IPS DF 4.7 (cell line): ENCODE measurements around the gene ZNF282.

Source experiments
- DNase-seq: peaks from one replicate; pipeline ENCODE4 v3.0.0-alpha.2; 2013; ENCODE audit warnings: low spot score; ENCODE audit errors: extremely low read depth

ZNF282 gene

GRCh38 chr7:149191851-149192250 is 3.5 kb upstream of the ZNF282 start:
- no peak for DNase-seq

GRCh38 chr7:149194799-149195179 is 557 bp upstream of the ZNF282 start:
- no peak for DNase-seq

GRCh38 chr7:149196151-149196704 is 882 bp downstream of the ZNF282 start:
- no peak for DNase-seq

- no peak for DNase-seq
Observed at GRCh38 chr7:149196705-149197171, 1.4 kb downstream of the ZNF282 start.

- DNase-seq, result no peak
Observed at GRCh38 chr7:149197675-149198074, 2.3 kb downstream of the ZNF282 start.

GRCh38 chr7:149198161-149198816 is 2.9 kb downstream of the ZNF282 start:
- DNase-seq, result no peak

GRCh38 chr7:149199234-149199995 is 4.1 kb downstream of the ZNF282 start:
- no peak for DNase-seq

- no peak for DNase-seq
Observed at GRCh38 chr7:149202831-149203231, 7.5 kb downstream of the ZNF282 start.

- DNase-seq, result no peak
Observed at GRCh38 chr7:149205690-149206381, 10.5 kb downstream of the ZNF282 start.

- no peak for DNase-seq
Observed at GRCh38 chr7:149207324-149208035, 12.1 kb downstream of the ZNF282 start.

GRCh38 chr7:149209518-149210269 is 14.3 kb downstream of the ZNF282 start:
- DNase-seq, result peak; percentile 33

- DNase-seq, result no peak
Observed at GRCh38 chr7:149210551-149210950, 15.2 kb downstream of the ZNF282 start.

GRCh38 chr7:149214020-149214720 is 18.8 kb downstream of the ZNF282 start:
- no peak for DNase-seq

GRCh38 chr7:149216402-149216801 is 21.1 kb downstream of the ZNF282 start:
- no peak for DNase-seq

- no peak for DNase-seq
Observed at GRCh38 chr7:149217570-149217969, 22.2 kb downstream of the ZNF282 start.

GRCh38 chr7:149218469-149219420 is 23.4 kb downstream of the ZNF282 start:
- no peak for DNase-seq

GRCh38 chr7:149220534-149220933 is 25.2 kb downstream of the ZNF282 start:
- DNase-seq, result no peak

GRCh38 chr7:149223176-149223575 is 27.8 kb downstream of the ZNF282 start:
- no peak for DNase-seq

- no peak for DNase-seq
Observed at GRCh38 chr7:149223761-149224160, 28.4 kb downstream of the ZNF282 start.
